Measurements from ENCODE around the gene DDX43.

The DDX43 gene

DNA sequence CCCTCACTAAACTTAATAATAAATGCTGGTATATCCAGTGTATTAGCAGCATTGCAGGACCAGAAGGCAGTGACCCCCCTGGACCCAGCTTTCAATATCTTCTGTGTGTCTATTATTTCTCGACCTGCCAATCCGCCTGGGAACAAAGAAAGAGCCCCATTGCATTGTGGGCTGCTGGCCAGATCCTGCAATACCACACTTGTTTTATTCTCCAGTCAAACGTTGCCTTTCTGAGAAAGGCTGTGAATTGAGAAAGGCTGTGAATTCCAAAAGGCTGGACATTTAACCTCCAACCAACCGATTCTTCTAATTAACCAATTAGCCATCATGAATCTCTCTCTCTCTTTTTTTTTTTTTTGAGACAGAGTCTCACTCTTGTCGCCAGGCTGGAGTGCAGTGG lies 65.4 kb downstream of the DDX43 start:
- in situ Hi-C loops (cut with MboI; ENCODE audit: low pct_unique_long_range_greater_than_20kb, low sequenced_read_pairs) = no loop called here
- DNase-seq = no peak

DNA sequence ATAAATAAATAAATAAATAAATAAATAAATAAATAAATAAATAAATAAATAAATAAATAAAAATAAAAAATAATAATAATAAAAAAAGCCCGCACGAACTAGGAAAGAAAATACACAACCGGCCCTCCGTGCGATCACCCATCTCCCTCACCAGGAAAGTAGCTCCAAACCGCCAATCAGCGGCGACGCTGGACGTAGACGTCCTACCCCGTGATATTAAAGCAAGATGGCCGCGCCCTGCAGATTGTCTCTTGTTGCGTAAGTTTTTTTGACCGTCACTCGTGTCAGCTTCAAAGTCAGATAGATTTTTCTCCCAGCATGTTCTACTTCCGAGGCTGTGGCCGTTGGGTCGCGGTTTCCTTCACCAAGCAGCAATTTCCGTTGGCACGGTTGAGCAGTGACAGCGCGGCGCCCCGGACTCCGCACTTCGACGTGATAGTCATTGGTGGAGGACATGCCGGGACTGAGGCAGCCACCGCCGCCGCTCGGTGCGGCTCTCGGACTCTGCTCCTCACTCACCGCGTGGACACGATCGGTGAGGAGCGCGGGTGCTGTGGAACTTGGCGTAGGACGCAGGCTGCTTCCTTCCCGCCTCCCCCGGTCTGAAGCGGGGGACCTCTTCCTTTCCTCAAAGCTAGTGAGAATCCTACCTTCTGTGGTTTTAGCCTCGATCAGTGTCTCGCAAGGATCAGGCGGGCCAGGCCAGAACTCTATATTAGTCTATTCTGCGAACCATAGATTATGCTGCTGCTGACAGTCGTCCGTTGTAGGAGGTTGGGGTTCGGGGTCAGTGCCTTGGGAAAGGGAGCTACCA lies 67.1 kb downstream of the DDX43 start, which contains the start of gene MTO1:
Gene MTO1 (plus strand): TSS at position 201 of the 814 bp plus-strand sequence. CDS start 118 bp downstream, at position 319.
- peak; percentile 95 for DNase-seq
- in situ Hi-C loops (cut with MboI; ENCODE audit: low pct_unique_long_range_greater_than_20kb, low sequenced_read_pairs) = no loop called here
